ENCODE results near the gene FBXO31. TPM values are rescaled to one million over a fixed set of nuclear protein-coding genes. Genes with fewer than 3 reads are reported as not detected.
A peak's percentile ranks its signal among the peaks of the same experiment; 100 is the strongest.

The FBXO31 gene
- total and polyA plus RNA-seq, 2 donors from 2014 or later: 12.5 to 34.9 TPM

DNA sequence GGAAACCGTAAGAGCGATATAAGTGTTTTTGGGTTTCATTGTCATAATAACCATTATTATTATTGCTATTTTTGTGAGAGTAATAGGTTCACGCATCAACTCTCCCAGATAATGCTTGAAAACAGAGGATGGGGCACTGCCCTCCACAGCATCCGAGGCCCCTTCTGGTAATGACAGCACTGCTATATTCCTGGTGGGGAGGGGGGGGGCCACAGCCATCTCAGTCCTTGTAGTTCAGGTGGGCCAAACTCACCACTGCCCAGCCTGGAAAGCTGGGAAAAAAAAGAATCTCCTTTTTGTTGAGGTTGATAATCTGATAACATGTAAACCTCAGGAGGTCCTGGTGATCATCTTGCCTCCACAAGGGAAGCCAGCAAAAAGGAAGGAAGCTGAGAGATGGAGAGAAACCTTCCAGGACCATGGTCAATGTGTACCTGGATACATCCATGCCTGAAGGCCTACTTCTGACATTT is 67.1 kb downstream of the FBXO31 start:
- DNase-seq (peak in 1 of 5 donors; percentile 53), FAIRE-seq (no peak)
- peak overlapping the region; percentile 74 to 89 (median 85) for H3K4me3 ChIP-seq (ENCODE audit: low read length in 3 of 3)
- peaks cover 5 to 7% (median 6%) of the 10 kb centered on the region in 3 donors for H3K4me1 ChIP-seq (ENCODE audit: control insufficient read depth in 2 of 3, insufficient read depth in 2 of 3, low read depth in 1 of 3, low read length in 3 of 3)
- H3K36me3 ChIP-seq (ENCODE audit: control insufficient read depth in 2 of 3, insufficient read depth in 3 of 3, low read length in 3 of 3): no peaks in the 10 kb centered on the region
- H3K27me3 ChIP-seq (ENCODE audit: control insufficient read depth, insufficient read depth, low read length): no peaks in the 10 kb centered on the region
- intact Hi-C loops (cut with DNase I): no loop called here
- no peaks in the 10 kb centered on the region for H3K9me3 ChIP-seq (ENCODE audit: control insufficient read depth in 2 of 3, insufficient read depth in 1 of 3, low read length in 3 of 3)
- TF ChIP-seq, protein P1, sequence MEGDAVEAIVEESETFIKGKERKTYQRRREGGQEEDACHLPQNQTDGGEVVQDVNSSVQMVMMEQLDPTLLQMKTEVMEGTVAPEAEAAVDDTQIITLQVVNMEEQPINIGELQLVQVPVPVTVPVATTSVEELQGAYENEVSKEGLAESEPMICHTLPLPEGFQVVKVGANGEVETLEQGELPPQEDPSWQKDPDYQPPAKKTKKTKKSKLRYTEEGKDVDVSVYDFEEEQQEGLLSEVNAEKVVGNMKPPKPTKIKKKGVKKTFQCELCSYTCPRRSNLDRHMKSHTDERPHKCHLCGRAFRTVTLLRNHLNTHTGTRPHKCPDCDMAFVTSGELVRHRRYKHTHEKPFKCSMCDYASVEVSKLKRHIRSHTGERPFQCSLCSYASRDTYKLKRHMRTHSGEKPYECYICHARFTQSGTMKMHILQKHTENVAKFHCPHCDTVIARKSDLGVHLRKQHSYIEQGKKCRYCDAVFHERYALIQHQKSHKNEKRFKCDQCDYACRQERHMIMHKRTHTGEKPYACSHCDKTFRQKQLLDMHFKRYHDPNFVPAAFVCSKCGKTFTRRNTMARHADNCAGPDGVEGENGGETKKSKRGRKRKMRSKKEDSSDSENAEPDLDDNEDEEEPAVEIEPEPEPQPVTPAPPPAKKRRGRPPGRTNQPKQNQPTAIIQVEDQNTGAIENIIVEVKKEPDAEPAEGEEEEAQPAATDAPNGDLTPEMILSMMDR (IDR thresholded peaks at IDR 0.05; ENCODE audit: borderline replicate concordance, extremely low read depth, insufficient read depth): no peak
- peak overlapping the region in 2 of 3 donors; percentile 65 to 72 for H3K9ac ChIP-seq (ENCODE audit: low read length in 3 of 3)
- peak overlapping the region; percentile 90 for H3K27ac ChIP-seq (ENCODE audit: low read depth in 2 of 2, low read length in 2 of 2)

DNA sequence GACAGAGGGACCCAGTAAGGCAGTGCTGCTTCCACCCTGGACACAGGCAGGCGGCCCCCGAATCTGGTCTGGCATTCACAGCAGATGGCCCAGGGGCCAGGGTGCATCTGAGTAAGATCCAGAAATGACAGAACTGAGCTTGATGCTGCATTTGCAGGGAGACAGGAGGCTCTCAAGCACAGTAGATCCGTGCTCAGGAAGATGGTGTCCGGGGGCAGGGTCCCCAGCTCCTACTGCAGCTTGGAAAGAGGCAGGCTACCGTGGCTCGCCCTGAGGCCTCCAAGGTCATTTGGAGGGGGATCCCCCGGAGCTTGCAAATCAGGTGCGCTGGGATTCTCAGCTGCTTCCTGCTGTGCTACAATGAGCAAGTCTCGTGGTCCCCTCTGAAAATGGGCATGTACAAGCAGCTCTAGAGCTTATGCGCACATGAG is 68.6 kb downstream of the FBXO31 start:
- Histone ChIP-seq H3K4me3 (ENCODE audit: low read length in 3 of 3) (no peak overlapping the region), H3K27me3 (ENCODE audit: control insufficient read depth, insufficient read depth, low read length) (no peaks in the 10 kb centered on the region), H3K36me3 (ENCODE audit: control insufficient read depth in 2 of 3, insufficient read depth in 3 of 3, low read length in 3 of 3) (no peaks in the 10 kb centered on the region), H3K4me1 (ENCODE audit: control insufficient read depth in 2 of 3, insufficient read depth in 2 of 3, low read depth in 1 of 3, low read length in 3 of 3) (peaks cover 5 to 7% (median 6%) of the 10 kb centered on the region in 3 donors), H3K9me3 (ENCODE audit: control insufficient read depth in 2 of 3, insufficient read depth in 1 of 3, low read length in 3 of 3) (no peaks in the 10 kb centered on the region), H3K9ac (ENCODE audit: low read length in 3 of 3) (no peak overlapping the region), H3K27ac (ENCODE audit: low read depth in 2 of 2, low read length in 2 of 2) (no peak overlapping the region)
- intact Hi-C loops (cut with DNase I): no loop called here
- FAIRE-seq: no peak
- no peak for DNase-seq
- TF ChIP-seq, protein P1 (IDR thresholded peaks at IDR 0.05; ENCODE audit: borderline replicate concordance, extremely low read depth, insufficient read depth): no peak

DNA sequence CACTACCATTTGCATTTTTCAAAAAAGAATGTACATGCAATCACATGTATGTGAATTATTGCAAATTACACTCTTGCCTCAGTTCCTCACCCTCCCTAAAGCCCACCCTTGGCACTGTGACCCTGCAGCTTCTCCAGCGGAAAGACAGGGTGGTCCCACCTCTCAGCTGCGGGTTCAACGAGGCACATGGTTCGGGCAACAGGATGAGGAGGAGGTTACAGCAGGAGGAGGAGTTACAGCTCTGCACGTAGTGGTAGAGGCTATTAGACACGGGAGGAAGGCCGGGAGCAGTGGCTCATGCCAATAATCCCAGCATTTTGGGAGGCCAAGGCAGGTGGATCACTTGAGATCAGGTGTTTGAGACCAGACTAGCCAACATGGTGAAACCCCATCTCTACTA is 71.6 kb downstream of the FBXO31 start:
- intact Hi-C loops (cut with DNase I): no loop called here
- no peaks in the 10 kb centered on the region for H3K4me1 ChIP-seq (ENCODE audit: control insufficient read depth in 2 of 3, insufficient read depth in 2 of 3, low read depth in 1 of 3, low read length in 3 of 3)
- no peak for FAIRE-seq
- H3K36me3 ChIP-seq (ENCODE audit: control insufficient read depth in 2 of 3, insufficient read depth in 3 of 3, low read length in 3 of 3): no peaks in the 10 kb centered on the region
- TF ChIP-seq, protein P1 (IDR thresholded peaks at IDR 0.05; ENCODE audit: borderline replicate concordance, extremely low read depth, insufficient read depth): no peak
- DNase-seq: no peak
- no peak overlapping the region for H3K27ac ChIP-seq (ENCODE audit: low read depth in 2 of 2, low read length in 2 of 2)
- peaks cover 0 to 5% (median 0%) of the 10 kb centered on the region in 3 donors for H3K9me3 ChIP-seq (ENCODE audit: control insufficient read depth in 2 of 3, insufficient read depth in 1 of 3, low read length in 3 of 3)
- no peak overlapping the region for H3K9ac ChIP-seq (ENCODE audit: low read length in 3 of 3)
- no peak overlapping the region for H3K4me3 ChIP-seq (ENCODE audit: low read length in 3 of 3)
- H3K27me3 ChIP-seq (ENCODE audit: control insufficient read depth, insufficient read depth, low read length): no peaks in the 10 kb centered on the region

DNA sequence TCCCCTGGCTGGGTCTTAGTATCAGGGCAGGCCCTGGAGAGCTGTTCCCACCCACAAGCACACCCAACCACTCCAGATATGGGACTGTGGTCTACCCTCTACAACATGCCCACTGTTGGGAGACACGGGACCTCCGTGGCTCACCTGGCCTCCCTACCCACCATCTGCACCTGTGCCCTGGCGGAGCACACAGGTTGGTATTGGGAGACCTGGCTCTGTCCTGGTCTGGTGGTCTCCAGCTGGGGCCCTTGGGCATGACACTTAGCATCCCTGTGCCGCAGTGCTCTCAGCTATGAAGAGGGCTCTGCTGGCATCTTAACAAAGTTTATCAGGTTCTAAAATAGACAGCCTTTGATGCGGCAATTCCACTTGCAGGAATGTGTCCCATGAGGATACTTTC is 72.2 kb downstream of the FBXO31 start:
- Histone ChIP-seq H3K4me3 (ENCODE audit: low read length in 3 of 3) (no peak overlapping the region), H3K27ac (ENCODE audit: low read depth in 2 of 2, low read length in 2 of 2) (no peak overlapping the region), H3K9ac (ENCODE audit: low read length in 3 of 3) (no peak overlapping the region), H3K36me3 (ENCODE audit: control insufficient read depth in 2 of 3, insufficient read depth in 3 of 3, low read length in 3 of 3) (no peaks in the 10 kb centered on the region), H3K4me1 (ENCODE audit: control insufficient read depth in 2 of 3, insufficient read depth in 2 of 3, low read depth in 1 of 3, low read length in 3 of 3) (no peaks in the 10 kb centered on the region), H3K9me3 (ENCODE audit: control insufficient read depth in 2 of 3, insufficient read depth in 1 of 3, low read length in 3 of 3) (peaks cover 0 to 5% (median 0%) of the 10 kb centered on the region in 3 donors), H3K27me3 (ENCODE audit: control insufficient read depth, insufficient read depth, low read length) (no peaks in the 10 kb centered on the region)
- TF ChIP-seq, protein P1 (IDR thresholded peaks at IDR 0.05; ENCODE audit: borderline replicate concordance, extremely low read depth, insufficient read depth): no peak
- no peak for FAIRE-seq
- intact Hi-C loops (cut with DNase I): no loop called here
- peak in 2 of 5 donors; percentile 19 to 59 for DNase-seq

Measured in kidney (tissue), 14 donors.